HEK293 (cell line): ENCODE data around the gene NIPAL3.

Experiments used
- EGR2 ChIP-seq: fragments of 450-650 bp; formaldehyde crosslinking; IDR thresholded peaks from 2 replicates; pipeline ENCODE4 v1.5.1; 2016; ENCODE audit warnings: low read depth, missing biosample characterization, missing genetic modification characterization
- HOXA7 ChIP-seq: sonication (generic); formaldehyde crosslinking; IDR thresholded peaks from 2 replicates; pipeline ENCODE4 v1.8.1; 2022; ENCODE audit warnings: missing genetic modification reagents, borderline replicate concordance
- KLF10 ChIP-seq: fragments of 450-650 bp; IDR thresholded peaks from 2 replicates; pipeline ENCODE4 v1.5.1; 2018; ENCODE audit warnings: missing biosample characterization, mild to moderate bottlenecking, missing genetic modification characterization
- SP2 ChIP-seq: fragments of 450-650 bp; formaldehyde crosslinking; IDR thresholded peaks from 2 replicates; pipeline ENCODE4 v1.5.1; 2016; ENCODE audit warnings: missing biosample characterization, missing genetic modification characterization
- TCF7L2 ChIP-seq: IDR thresholded peaks from 2 replicates; pipeline ENCODE4 v1.6.1; 2011; ENCODE audit warnings: low read depth, mild to moderate bottlenecking, inconsistent platforms, low read length, moderate library complexity, borderline replicate concordance
- ZFP3 ChIP-seq: fragments of 450-650 bp; formaldehyde crosslinking; IDR thresholded peaks from 2 replicates; pipeline ENCODE4 v1.5.1; 2016; ENCODE audit warnings: low read depth, missing biosample characterization, missing genetic modification characterization
- ZNF140 ChIP-seq: fragments of 450-650 bp; formaldehyde crosslinking; IDR thresholded peaks from 2 replicates; pipeline ENCODE4 v1.5.1; 2016; ENCODE audit warnings: missing biosample characterization, missing genetic modification characterization
- ZNF510 ChIP-seq: fragments of 450-650 bp; formaldehyde crosslinking; IDR thresholded peaks from 2 replicates; pipeline ENCODE4 v1.5.1; 2018; ENCODE audit warnings: mild to moderate bottlenecking, missing genetic modification characterization, missing biosample characterization; ENCODE audit not compliant: insufficient replicate concordance
- ZNF670 ChIP-seq: fragments of 450-650 bp; formaldehyde crosslinking; IDR thresholded peaks from 2 replicates; pipeline ENCODE4 v1.5.1; 2016; ENCODE audit warnings: missing biosample characterization, missing genetic modification characterization, low read depth
- ZNF707 ChIP-seq: fragments of 450-650 bp; formaldehyde crosslinking; IDR thresholded peaks from 2 replicates; pipeline ENCODE4 v1.5.1; 2016; ENCODE audit warnings: missing biosample characterization, missing genetic modification characterization
- TF ChIP-seq, protein P1 (sequence below): fragments of 450-650 bp; formaldehyde crosslinking; IDR thresholded peaks from 2 replicates; pipeline ENCODE4 v1.5.1; 2016; ENCODE audit warnings: missing biosample characterization, missing genetic modification characterization

- TF ChIP-seq KLF10, result no peak
- TF ChIP-seq TCF7L2, result no peak
- TF ChIP-seq, protein P1, sequence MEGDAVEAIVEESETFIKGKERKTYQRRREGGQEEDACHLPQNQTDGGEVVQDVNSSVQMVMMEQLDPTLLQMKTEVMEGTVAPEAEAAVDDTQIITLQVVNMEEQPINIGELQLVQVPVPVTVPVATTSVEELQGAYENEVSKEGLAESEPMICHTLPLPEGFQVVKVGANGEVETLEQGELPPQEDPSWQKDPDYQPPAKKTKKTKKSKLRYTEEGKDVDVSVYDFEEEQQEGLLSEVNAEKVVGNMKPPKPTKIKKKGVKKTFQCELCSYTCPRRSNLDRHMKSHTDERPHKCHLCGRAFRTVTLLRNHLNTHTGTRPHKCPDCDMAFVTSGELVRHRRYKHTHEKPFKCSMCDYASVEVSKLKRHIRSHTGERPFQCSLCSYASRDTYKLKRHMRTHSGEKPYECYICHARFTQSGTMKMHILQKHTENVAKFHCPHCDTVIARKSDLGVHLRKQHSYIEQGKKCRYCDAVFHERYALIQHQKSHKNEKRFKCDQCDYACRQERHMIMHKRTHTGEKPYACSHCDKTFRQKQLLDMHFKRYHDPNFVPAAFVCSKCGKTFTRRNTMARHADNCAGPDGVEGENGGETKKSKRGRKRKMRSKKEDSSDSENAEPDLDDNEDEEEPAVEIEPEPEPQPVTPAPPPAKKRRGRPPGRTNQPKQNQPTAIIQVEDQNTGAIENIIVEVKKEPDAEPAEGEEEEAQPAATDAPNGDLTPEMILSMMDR, result no peak
- TF ChIP-seq ZNF510 (tag by site-specific recombination), result no peak
- no peak for TF ChIP-seq EGR2
- no peak for TF ChIP-seq SP2 (tag by site-specific recombination)
- TF ChIP-seq ZNF140, result no peak
- TF ChIP-seq HOXA7 (CRISPR knock-in tag), result no peak
- no peak for TF ChIP-seq ZFP3 (tag by site-specific recombination)
- TF ChIP-seq ZNF670 (tag by site-specific recombination), result no peak
- TF ChIP-seq ZNF707 (tag by site-specific recombination), result no peak
Measured at GRCh38 chr1:24386931-24387330, 28.7 kb upstream of the NIPAL3 start.
